HG02973 (cell line): ENCODE data around the gene PARVG.
"Not testable (repeated sequence)": the region's sequence is repeated elsewhere in the genome, so short reads cannot be mapped to it uniquely, and the experiment has no call there.

ENCODE experiments used
- ATAC-seq: cut with Tn5 transposase; IDR thresholded peaks from one replicate; pipeline ENCODE4 v1.9.1; 2021; ENCODE audit warnings: moderate library complexity; ENCODE audit not compliant: unreplicated experiment

PARVG gene

GRCh38 chr22:44211256-44211945 lies 30.7 kb downstream of the PARVG start:
- no peak for ATAC-seq

GRCh38 chr22:44211946-44212930 lies 31.5 kb downstream of the PARVG start:
- no peak for ATAC-seq

GRCh38 chr22:44212936-44213335 lies 32.2 kb downstream of the PARVG start:
- no peak for ATAC-seq

DNA sequence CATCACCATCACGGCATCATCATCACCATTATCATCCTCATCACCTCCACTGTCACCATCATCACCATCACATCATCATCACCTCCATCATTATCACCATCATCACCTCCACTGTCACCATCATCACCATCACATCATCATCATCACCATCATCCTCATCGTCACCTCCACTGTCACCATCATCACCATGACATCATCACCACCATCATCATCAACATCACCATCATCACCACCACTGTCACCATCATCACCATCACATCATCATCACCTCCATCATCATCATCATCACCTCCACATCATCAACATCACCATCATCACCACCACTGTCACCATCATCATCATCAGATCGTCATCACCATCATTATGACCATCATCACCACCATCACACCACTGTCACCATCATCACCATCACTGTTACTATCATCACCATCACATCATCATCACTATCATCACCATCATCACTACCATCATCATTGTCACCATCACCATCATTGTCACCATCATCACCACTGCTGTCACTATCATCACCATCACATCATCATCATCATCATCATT lies 32.8 kb downstream of the PARVG start:
- ATAC-seq, result no peak

DNA sequence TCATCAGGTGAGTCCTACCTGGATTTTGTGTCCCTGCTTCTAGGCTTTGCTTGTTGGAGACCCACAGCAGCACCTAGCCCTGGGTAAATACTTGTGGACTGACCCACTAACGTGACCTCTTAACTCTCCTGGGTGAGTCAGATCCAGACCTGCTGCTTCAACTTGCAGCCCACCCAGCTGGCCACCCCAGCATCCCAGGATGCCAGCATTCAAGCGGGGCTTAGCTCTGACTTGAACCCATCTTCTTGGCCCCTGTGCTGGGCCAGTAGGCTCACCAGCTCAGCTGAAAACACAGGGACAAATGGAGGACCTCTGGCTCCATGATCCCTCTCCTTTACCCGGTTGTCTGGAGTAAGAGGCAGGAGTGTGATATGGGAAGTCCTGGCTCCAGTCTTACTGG lies 33.5 kb downstream of the PARVG start:
- ATAC-seq, result no peak

DNA sequence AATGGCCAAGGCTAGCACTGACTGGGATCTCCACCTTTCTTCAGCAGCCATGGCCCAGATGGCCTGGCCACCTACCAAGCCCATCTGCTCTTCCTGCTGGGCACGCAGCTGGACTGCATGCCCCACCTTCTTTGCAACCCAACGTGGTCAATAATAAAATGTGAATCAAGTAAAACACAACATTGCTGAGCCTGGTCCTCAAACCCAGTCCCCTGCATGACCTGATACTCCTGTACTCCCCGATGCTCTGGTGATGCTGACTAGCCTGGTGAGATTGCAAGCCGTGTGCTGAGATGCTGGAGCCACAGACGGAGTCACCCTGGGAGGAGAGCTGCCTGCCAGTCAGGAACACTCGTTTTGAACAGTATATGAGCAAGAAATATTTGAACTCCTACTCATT lies 34.0 kb downstream of the PARVG start:
- ATAC-seq, result no peak

DNA sequence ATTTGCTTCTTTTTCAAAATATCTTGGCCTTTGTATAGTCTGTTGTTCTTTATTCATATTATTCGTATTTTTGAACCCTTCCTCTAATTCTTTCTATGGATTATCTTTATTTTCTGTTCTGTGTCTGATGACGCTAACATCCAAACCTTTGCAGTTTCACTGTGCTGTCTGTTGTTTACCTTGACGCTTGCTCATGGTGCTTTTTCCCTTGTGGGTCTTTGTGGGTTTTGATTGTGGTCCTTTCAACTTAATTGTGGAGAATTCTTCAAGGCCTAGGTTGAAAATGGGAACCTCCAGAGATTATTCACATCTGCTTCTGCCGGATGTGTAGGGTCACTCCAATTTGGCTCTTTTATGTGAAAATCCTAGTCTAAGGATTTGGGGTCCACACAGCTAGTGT lies 34.6 kb downstream of the PARVG start:
- ATAC-seq, result no peak

GRCh38 chr22:44217346-44217745 lies 36.6 kb downstream of the PARVG start:
- no peak for ATAC-seq

DNA sequence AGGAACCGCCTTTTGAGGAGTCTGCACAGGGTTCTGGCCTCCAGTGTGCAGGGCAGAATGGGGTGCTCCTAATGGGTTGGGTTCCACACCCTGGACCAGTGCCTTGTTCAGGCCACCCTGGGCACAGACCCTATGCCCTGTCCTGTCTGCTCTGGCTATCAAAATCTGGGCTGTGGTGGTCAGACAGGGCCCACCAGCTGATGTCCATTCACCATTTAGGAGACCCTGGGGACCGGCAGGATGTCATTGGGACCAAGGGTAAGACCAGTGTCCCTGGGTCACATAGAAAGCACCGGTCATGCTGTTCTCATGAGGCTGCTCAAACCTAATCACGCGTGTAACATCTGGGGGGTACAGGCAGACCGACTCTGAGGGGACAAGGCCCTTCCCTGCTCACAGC lies 37.3 kb downstream of the PARVG start:
- no peak for ATAC-seq

- ATAC-seq, result no peak
Measured at GRCh38 chr22:44219101-44219870, 38.6 kb downstream of the PARVG start.

DNA sequence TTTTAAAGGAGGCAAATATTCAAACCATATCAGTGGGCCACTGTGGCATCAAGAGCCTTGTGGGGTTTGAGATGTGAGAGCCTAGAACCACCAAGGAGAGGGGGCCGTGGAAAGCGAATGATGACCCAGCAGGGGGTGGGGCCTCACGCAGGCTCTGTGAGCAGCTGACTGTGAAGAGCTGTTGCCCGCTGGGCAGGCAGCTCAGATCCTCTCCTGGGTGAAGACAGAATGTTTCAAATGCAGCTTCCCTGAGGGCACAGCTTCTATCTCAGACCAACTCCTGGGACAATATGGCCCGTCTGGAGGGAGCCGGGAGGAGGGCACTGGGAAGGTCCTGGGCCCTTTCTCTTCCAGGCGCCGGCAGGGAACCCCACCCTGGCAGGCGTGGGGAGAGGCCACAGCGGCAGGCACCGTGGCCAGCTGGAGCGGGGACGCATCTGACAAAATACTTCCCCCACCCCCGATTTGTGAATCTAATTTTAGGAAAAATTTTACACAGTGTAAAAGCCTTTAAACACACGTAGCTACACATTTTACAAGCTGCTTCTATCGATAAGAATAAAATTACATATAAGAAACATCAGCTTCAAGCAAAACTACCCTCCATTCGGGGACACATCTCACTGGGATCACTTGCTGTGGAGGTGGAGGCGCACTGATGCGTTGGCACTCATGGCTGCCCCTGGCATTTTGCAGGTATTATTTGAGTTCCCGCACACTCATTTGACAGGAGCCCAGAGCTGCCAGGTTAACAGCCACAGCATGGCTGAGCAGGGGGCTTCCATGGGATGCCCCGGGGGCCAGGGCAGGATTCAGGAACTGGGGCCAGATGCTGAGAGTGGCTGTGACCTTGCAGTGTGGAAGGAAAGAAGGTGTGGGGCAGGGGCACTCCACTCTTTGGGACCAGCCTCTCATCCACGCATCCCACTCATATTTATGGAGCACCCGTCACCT lies 40.3 kb downstream of the PARVG start:
- ATAC-seq, result no peak

DNA sequence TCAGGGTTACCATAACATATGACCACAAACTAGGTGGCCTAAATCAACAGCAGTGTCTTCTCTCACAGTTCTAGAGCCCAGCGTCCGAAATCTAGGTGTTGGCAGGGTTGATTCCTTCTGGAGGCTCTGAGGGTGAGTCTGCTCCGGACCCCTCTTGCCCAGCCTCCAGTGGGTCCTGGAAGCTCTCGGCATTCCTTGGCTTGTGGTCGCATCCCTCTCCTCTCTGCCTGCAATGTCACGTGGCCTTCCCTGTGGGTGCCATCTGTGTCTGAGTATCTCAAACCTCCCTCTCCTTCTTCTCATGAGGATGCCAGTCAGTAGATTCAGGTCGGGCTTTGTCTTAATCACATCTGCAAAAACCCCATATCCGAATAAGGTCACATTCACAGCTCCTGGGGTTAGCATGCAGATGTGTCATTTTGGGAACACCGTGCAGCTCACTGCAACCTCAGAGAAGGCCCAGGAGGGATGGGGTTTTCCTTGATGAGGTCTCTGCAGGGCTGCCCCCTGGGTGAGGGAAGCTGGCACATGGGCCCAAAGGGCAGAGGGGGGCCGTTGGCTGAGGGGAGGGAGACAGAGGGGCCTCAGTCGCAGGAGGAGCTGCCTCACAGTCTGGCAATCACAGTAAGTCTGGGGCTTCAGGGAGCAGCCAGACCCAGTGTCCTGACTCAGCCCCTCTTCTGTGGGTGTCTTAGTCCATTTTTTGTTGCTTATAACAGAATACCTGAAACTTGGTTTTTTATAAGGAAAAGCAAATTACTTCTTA lies 41.2 kb downstream of the PARVG start:
- ATAC-seq, result no peak

DNA sequence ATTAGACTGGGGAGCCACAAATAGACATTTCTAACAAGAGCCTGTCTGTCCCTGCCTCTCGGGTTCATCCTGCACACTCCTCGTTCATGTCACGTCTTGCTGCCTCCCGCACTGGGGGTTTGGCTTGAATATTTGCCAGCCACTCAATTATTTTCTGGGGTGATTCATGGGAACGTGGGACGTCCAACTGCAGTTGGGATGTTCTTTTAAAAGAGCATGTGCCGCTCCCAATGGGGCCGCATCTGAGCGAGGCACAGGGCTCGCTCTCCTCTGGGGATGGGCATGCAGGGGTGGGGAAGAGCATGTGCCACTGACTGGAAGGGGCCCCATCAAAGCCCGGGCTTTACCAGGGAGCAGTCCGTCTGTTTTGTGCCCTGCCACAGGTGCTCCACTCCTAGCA lies 43.4 kb downstream of the PARVG start:
- no peak for ATAC-seq

DNA sequence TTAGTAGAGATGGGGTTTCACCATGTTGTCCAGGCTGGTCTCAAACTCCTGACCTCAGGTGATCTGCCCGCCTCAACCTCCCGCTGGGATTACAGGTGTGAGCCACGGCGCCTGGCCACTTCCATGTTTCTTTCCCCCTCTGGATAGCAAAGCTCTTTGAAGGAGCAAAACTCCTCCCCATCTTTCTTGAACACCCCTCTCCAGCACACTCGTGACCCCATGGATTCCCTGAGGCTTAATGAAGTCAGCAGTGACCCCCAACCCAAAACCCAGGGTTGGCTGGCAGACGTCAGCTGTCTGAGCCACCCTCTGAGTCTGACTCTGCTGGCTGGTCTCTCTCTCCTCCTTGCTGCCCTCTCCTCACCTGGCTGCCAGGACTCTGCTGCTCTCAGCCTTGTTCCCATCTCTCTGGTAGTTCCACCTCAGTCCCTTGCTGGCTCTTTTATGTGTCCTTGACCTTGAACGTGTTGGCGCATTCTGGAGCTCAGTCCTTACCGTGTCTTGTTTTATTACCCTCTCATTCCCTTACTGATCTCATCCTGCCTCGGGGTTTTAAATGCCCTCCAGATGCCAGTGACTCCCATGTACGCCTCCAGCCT lies 44.5 kb downstream of the PARVG start:
- no peak for ATAC-seq

GRCh38 chr22:44225812-44226211 lies 45.1 kb downstream of the PARVG start:
- no peak for ATAC-seq

DNA sequence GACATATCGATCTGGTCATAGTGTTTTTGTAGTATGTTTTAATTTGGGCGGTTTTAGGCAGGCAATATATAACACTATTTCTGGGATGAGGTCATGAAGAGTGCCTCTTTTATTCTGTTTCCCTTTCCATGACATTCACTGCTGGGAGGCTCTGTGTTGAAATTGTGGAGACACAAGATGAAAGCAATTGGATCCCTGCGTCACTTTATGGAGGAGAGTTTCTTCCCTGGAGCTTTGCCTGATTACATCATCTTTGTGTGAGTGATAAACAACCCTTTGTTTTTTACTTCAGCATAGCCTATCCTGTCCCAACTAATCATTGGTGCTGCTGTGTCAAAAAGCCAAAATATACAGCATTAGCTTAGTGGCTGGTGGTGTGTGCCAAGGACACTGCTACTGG lies 48.6 kb downstream of the PARVG start:
- no peak for ATAC-seq

DNA sequence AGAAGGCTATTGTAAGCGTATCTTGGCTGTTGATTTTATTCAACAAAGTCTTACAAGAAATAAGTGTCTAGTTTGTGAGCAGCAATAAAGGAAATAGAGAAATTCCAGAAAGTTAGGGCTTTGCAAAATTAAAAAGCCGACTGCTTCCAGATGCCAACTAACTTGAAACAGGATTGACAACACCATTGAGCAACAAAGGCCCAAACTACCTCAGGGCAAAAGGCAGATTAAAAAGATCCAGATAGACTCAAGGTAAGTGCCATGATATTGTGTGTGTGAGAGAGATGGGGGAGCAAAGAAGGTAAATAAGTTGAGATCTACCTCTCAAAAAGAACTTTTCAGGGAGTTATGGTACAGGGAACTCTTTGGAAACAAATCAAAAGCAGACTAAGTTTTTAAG lies 49.1 kb downstream of the PARVG start:
- ATAC-seq, result no peak

DNA sequence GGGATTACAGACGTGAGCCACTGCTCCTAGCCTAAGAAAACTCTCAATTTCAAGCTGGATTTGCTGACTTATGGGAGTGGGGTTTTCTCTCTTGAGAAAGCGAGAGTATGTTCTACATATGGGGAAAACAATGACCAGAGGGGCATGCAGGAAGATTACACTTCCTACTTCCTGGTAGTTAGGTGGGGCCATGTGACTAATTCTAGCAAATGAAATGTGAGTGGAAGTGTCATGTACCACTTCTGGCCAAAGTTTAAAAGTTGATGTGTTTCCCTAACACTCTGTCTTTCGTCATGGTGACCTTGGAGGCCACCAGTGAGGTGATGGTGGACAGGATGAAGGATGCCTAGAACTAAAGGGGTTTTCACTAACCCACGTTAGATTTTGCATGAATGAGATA lies 50.5 kb downstream of the PARVG start:
- ATAC-seq, result no peak

GRCh38 chr22:44234372-44234771 lies 53.6 kb downstream of the PARVG start:
- not testable (repeated sequence) for ATAC-seq
